ENCODE data around the gene BHLHA15.

BHLHA15 gene

DNA sequence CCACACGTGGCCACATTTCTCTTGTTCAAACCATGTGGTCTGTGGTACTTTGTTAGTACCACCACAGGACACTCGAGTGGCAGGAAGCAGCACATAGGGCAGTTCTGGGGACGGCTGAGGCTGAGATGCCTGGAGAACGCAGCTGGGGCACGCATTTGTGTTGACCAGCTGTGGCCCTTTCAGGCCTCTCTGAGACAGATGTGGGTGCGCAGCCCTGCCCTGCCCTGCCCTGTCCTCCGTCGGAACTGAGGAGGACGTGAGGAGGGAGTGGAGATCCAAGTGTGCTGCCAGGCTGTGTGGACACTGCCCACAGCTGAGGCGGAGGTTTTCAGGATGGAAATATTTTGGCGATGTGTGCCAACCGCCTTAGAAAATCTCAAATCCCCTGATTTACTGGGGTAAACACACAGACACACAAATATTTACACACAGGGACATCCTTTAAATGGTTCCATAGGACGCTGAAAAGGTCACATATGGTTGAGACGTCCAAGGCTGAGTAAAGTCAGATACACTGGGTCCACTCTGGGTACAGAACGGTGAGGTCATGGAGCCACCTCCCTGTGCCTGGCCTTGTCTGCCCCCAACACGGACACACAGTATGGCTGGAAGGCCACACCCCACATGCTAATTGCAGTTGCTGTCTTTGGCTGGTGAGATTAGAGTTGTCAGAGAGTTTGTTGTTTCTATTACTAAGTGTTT lies 14.8 kb downstream of the BHLHA15 start:
- no peak for DNase-seq (ENCODE audit: low spot score)

DNA sequence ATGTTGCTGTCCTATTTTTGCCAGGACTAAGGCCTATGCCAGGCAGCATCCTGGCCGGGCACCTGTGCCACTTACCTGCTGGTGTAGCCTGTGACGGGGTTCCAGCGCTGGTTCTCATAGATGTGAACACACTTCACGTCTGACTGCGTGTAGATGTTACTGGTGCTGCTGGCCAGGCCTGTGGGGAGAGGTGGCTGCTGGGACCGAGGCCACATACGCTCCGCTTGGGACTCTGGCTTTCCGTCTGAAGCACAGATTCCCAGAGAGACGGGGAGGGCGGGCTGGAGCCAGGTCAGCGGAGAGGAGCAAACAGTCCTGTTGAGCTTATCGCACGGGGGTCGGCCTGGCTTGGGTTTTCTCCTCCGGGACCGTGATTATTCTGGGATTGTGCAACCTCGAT lies 16.7 kb downstream of the BHLHA15 start:
- no peak for DNase-seq (ENCODE audit: low spot score)

DNA sequence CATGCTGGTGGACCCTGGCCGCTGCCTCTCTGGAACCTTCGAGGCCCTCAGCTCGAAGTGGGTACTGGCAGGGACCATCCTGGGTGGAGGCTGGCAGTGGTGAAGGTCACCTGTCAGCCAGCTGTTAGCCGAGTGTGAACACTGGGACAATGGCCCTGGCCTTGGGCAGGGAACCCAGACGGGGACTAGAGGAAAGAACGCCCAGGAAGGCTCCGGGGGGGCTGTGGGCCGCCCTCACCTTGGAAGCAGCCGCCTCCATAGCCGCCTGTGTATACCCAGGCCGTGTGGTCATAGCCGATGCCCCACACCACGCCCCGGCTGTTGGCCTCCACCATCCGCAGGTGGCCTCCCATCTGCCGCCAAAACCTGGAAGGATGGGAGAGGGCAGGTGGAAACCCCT lies 17.6 kb downstream of the BHLHA15 start:
- no peak for DNase-seq (ENCODE audit: low spot score)

DNA sequence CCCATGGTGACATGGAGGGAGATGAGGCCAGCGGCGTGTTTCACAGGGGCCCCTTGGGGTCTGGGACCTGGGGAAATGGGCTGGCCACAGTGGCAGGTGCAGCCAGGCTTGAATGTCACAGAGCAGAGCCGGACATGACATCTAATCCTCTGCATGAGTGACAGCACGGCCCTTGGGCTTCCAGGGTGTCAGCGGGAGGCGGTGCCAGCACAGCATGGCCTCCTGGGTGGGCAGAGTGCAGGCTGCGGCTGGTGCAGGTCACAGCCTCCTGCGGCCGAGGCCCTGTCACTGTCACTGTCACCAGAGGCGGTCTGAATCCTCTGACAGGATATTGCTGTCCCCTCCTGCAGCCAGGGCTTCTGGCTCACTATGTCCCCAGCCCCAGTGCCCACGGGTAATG lies 18.2 kb downstream of the BHLHA15 start:
- no peak for DNase-seq (ENCODE audit: low spot score)

DNA sequence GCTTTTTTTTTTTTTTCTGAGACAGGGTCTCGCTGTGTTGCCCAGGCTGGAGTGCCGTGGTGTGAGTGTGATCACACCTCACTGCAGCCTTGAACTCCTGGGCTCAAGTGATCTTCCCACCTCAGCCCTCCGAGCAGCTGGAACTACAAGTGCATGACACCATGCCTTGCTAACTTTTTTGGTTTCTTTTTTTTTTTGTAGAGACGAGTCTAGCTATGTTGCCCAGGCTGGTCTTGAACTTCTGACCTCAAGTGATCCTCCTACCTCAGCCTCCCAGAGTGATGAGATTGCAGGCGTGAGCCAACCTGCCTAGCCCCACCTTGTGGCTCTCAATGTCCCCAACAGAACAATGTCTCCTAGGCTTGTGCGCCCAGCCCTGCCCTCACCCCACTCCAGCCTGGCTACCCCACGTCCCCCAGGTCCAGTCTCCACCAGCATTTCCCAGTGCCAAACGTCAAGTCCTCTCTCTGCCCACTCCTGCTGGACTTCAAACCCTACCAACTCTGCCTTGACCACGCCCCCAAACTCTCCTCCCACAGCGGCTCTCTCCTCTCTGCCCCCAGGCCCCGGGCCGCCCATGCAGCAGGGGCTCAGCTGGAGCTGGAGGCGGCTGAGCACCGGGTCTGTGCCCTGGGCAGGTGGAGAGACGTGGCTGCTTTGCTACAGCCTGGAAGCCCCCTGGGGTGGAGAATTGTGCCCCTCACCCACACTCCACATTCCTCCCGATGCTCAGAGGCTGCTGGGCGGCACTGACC lies 18.9 kb downstream of the BHLHA15 start:
- no peak for DNase-seq (ENCODE audit: low spot score)

DNA sequence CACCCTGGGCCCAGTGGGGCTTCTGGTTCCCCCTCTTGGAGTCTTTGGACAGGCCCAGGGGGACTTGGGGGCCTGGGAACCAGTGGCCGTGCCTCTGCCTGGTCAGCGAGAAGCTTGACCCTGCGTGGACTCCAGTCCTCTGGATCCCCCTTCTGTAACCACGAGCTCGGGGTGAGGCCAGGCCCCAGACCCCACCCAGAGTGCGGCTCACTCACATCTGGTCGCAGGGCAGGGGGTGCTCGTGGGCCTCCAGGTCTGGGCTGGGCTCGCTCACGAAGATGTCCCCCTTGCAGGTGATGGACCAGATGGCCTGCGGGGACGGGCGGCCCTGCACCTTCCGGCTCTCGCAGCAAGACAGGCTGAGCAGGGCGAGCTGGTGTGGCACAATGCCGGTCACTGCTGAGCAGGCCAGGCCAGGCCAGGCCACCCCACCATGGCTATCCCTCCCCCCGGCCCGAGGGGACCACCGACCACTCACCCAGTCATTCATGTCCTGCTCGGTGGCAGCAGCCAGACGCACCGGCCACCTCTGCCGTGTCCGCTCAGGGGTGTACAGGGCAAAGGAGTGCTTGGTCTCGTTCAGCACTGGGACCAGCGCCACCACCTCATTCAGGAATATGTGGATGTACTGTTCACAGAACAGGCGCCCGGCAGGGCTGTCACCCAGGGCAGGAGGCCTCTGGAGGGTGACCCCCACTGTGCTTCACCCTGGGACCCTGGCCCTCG lies 19.7 kb downstream of the BHLHA15 start:
- DNase-seq (ENCODE audit: low spot score): no peak

DNA sequence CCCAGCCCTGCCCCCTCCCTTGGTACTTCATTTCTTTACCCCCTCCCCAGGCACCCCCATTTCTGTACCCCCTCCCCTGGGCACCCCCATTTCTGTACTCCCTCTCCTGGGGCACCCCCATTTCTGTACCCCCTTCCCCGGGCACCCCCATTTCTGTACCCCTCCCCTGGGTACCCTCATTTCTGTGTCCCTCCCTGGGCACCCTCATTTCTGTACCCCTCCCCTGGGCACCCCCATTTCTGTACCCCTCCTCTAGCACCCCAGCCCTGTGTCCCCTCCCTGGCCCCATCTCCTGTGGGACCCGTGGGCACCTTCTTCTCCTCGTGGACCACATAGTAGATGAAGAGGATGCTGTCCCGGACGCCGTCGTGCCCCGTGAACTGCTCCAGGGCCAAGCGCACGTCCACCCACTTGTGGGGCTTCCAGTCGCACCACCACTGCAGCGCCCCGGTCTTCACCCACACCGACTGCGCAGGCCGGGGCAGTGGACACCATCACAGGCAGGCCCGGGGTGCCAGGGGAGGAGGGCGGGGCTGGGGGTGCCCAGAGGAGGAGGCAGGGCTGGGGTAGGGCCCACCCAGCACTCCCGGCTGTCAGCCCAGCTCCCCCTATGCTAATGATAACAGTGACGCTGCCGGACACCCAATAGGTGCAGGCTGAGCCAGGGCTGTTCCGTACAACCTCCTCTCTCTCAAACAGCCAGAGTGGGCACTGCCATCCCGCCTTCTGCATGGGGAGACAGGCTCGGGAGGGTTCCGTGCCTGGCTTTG lies 20.4 kb downstream of the BHLHA15 start:
- no peak for DNase-seq (ENCODE audit: low spot score)

DNA sequence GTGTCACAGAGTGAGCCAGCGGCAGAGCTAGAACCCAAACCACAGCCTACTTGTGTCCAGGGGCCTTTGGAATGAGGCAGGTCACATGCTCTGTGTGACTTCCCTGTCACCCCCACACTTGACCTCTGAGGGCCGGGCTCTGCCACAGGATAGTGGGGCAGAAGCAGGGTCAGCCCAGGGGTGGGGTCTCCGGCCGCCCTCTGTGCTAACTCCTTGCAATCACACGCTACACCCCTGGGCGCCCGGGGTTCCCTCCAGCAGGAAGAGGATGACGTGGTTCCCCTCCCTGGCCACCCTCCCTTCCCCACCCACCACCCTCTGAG lies 21.0 kb downstream of the BHLHA15 start:
- no peak for DNase-seq (ENCODE audit: low spot score)

DNA sequence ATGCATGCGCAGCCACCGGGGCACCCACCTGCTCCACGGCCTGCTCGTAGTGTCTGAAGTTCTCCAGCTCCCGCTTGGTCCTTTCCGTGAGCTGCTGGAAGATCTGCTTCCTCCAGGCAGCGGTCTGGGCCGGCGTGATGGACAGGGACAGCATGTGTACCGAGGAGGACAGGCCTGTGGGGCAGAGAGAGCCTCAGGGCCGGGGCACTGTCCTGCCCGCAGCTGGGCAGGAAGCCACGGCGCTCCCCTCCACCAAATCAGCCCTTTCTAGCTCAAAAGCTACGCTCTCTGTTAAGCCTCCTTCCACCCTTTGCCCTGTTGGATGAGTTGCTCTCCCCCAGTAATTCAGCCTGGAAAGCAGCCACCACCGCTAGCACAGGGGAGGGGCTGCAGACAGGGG lies 21.6 kb downstream of the BHLHA15 start:
- DNase-seq (ENCODE audit: low spot score): no peak

DNA sequence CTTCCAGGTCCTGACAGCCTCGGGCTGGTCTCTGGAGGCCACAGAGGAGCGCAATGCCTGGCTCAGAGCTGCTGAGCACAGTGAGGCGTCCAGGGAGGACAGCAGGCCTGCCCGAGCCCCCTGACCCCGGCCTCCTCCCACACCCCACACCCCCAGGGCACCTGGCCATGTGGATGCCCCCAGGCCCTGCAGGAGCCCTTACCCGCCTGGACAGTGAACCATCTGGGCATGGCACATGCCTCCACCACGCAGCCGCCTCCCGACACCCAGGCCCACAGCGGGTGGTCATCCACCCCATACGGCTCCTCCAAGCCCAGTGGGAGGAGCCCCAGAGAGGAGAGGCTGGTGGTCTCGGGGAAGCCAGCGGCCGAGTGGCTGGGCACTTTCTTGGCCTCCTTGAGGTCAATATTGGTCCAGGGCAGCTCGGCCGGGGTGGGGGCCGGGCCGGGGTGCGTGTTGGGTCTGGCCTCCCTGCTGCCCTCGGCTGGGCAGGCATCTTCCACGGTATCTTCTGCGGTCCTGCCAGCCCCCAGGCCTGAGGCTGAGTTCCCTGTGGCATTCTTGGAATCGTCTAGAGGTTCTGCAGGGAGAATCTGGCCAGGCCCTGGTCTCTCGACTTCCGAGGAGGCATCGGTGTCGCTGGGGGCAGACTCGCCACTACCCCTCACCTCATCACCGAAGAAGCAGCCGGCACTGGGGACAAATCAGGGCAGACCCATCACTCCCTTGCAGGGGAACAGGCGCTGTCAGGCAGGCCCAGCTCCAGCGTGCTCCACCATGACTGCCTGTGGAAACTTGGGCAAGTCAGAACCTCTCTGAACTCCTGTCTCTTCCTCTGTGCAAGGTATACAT lies 22.2 kb downstream of the BHLHA15 start:
- DNase-seq (ENCODE audit: low spot score): no peak

DNA sequence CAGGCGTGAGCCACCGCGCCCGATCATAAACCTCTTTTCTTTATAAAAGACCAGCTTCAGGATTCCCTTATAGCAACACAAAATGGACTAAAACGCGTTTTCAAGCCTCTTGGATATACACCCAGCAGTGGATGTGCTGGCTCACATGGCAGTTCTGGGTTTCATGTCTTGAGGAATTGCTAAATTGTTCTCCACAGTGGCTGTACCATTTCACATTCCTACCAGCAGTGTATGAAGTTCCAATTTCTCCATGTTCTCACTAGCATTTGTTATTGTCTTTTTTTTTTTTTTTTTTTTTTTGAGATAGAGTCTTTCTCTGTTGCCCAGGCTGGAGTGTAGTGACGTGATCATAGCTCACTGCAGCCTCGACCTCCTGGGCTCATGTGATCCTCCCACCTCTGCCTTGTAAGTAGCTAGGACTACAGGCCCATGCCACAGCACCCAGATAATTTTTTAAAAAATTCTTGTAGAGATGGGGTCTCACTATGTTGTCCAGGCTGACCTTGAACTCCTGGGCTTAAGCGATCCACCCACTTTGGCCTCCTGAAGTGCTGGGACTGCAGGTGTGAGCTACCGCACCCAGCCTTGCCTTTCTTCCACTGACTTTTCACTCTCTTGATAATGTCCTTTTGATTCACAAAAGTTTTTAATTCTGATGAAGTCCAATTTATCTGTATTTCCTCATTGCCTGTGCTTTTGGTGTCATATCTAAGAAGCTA lies 23.3 kb downstream of the BHLHA15 start:
- no peak for DNase-seq (ENCODE audit: low spot score)

DNA sequence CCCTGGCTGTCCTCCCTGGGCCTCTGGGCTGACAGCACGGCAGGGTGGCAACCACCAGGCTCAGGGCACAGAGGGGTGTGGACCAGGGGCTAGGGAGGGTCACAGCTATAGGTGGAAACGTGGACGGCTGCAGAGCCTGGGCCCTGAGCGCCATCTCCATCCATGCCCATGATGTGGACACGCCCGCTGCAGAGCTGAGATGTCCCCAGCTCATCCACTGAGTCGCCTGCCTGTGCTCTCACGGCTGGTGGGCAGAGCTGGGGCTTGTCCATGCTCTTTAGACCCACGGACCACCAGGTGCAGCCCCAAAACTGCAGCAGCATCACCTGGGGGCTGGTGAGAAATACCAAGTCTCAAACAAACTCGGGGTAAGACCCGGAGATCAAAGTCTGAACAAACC lies 24.7 kb downstream of the BHLHA15 start:
- no peak for DNase-seq (ENCODE audit: low spot score)

DNA sequence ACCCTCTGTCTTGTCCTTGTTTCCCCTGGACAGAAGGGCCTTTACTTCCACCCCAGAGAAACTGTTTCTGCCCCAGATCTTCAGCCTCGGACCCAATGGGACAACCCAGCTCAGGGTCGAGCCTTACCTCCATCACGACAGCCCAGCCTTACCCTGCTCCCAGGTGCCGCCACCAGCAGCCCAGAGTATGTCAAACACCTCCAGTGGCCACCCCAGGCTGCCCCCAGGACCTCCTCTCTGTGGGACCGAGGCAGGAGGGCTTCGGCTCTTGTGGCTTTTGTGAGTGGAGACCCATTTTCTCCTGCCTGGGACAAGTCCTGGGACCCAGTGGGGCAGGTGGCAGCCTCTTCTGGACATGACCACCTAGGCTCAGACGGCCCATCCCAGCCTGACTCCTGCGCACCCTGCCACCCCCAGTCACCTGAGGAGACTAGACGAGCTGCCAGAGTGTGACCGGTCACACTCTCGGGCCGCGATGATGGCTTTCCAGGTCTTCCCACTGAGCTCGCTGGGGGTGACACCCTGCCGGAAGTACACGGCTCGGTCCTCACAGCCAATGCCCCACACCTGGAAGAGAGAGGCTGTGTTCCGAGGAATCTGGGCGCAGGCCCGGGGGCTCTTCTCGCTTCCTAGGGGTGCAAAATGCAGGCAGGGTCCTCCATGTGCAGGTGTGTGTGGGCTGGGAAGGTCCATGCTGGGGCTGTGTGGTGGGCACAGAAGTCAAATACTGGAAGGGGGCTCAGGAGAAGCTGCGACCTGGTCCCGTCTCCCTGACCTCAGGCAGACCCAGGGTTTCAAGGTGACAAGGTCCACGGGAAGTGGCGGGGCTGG lies 25.3 kb downstream of the BHLHA15 start:
- DNase-seq (ENCODE audit: low spot score): no peak

DNA sequence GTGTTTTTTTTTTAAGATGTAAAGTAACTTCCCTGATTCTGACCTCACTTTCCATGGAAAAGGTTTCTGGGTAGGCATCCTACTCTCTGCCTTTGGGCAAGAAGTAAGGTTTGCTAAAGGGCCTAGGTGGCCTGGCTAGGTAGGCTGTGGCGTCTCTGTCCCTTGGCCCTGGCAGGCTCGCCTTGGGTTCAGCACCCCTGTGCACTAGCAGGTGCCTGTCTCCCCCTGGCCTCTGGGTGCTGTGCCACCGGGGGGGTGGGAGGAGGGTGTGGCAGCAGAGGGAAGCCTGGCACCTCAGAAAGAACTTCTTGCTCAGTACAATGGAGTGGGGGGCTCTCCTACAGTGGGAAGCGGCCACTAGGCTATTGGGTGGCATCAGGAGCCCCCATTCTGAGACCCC lies 26.8 kb downstream of the BHLHA15 start:
- no peak for DNase-seq (ENCODE audit: low spot score)

DNA sequence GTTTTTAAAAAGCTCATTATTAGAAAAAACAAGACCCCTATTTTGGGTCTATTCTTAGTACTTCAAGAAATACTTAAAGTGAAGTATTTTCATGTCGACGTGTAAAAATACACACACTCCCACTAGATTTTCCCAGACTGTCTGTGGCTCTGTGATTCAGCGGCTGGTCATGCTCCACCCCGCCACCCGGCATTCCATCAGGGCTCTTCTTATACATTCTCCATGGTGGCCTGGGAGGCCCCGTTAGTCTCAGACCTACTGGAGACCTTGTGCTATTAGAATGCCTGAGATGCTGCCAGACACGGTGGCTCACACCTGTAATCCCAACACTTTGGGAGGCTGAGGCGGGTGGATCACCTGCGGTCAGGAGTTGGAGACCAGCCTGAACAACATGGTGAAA lies 27.7 kb downstream of the BHLHA15 start:
- no peak for DNase-seq (ENCODE audit: low spot score)

DNA sequence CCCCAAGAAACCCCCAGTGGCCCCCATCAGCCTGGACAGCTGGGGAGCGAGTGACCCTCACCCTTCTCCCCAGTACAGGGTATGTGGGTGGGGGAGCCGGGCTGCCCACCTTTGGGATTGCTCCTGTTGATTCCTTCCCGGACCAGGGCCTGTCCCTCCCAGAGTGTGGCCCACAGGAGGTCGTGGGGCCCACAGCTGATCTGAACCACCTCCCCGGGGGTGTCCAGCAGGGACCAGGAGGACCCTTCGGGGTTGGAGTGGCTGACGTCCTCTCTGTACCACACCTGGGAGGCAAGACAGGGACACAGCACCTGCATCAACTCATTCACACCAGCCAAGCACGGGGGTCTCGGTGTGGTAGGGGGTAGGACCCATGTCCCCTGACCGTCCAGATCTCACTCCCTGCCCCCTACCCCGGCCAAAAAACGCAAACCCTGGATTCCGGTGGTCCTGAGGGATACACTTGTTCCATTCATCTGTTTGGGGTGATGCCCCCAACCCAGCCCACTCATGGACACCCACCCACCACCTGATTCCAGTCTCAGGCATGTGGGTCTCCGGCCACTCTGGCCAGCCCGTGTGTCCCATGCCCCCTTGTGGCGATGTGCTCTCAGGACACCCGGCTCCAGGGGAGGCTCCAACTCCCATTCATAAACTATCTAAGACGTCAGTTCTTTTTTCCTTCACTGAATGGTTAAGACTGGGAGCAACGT lies 29.9 kb downstream of the BHLHA15 start:
- DNase-seq (ENCODE audit: low spot score): peak; percentile 75

DNA sequence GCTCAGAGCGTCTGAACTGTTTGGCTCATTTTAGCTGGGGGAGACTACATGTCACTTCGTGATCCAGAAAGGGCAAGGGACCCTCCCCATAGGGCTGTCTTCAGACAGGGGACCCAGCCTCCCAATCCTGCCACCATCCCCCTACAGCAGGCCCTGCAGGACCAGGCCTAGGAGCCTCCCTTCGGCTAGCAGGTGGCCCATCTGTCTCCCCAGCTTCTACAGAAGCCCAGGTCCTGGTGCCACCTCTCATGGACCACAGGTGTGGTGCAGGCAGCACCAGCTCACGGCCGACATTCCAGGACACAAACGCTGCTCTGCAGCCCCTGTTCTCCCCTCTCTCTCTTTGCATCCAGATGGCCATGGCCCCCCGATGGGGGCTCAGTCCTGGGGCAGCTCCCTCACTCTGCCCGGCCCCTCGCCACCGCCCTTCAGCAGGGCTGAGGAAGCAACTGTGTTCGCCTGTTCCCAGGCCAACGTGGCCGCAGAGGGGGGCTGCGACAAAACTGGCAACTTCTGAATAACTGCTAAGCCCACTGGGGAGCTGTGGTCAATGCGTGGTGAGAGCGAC lies 30.5 kb downstream of the BHLHA15 start:
- no peak for DNase-seq (ENCODE audit: low spot score)

DNA sequence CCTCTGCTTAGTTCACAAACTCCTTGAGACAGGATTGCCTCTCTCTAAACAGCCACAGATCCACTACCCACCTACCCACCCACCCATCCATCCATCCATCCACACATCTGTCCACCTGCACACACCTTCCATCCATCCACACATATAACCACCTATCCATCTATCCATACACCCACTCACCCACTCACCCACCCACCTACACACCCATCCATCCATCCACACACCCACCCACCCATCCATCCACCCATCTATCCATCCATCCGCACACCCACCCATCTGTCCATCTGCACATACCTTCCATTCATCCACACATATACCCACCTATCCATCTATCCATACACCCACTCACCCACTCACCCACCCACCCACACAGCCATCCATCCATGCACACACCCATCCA lies 31.1 kb downstream of the BHLHA15 start:
- DNase-seq (ENCODE audit: low spot score): no peak

DNA sequence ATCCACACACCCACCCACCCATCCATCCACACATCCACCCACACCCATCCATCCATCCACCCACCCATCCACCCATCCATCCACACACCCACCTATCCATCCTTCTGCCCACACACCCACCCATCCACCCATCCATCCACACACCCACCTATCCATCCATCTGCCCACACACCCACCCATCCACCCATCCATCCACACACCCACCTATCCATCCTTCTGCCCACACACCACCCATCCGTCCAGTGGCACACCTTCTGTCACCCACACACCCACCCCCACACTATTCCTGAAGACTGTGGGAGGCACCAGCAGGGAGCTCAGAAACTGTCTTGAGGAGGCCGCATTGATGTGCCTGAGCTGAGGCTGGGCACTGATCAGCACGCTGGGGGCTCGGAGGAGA lies 31.7 kb downstream of the BHLHA15 start:
- DNase-seq (ENCODE audit: low spot score): no peak
